Urothelium cell line (cell line): Measurements from ENCODE around the gene SREBF1.

Experiments
- DNase-seq: peaks from one replicate; pipeline ENCODE4 v3.0.0; 2011; ENCODE audit warnings: low spot score, mixed read lengths
- FAIRE-seq: peaks from 2 replicates; lab custom pipeline; 2011; peaks lifted over from hg19 to GRCh38; lab: Jason Lieb, UNC

The SREBF1 gene

DNA sequence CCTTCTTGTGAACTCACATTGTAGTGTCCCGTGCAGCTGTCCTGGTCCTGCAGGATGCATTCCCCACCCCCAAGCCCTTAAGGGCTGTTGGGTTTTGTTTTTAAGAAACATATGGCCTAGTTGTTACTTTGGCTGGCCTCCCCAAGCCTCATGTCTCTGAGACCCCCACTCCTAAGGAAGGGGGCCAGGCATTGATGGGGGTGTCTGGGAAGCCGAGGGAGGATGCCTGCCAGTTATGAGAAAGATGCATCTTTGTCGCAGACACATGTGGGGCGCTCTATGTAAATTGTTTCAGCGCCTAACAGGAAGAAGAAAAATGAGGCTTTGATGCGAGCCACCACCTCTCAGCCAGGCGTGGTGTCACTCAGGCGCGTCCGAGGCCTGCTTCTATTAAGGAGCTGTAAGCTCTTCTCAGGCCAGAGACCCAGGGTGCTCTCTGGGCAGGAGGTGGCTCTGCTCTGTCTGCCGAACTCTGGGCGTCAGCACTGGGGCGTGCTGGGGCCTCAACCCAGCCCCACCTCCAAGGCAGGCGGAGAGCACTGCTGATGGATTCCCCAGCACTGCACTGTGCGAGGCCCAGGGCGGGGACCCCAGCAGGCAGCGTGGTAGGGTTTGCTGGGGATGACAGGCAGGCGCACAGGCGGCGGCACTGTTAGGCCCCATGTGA is 70.6 kb downstream of the SREBF1 start:
- FAIRE-seq, result no peak

DNA sequence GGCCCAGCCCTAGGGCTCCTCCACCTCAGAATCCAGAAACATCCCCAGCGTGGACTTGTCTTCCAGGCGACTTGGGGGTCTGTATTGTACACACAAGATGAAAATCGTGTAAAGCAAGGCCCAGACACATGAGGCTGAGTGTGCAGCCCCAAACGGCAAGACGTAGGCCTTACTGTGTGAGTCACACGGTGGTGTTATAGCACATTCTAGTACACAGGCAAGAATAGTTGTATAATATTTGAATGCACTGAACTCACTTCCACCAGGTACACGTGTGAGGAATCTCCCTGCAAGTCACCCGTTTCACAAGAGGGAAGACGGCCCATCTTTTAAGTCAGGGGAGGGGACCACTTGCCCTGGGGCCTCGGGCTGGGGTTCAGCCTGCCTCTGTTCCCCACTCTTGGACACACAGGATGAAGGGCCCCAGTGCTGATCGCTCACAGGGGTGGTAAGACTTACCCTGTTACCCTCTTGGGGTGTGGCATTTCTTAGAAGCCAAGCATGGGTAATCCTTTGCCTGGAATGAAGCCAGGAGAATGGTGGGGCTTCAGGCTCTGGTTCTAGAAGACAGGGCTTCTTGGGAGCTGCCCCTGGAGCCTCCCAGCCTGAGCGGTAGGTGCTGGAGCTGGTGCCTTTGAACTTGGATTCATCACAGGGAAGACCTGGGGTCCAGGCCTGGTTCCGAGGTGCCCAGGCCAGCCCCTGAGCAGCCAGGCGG is 71.3 kb downstream of the SREBF1 start:
- DNase-seq (no peak), FAIRE-seq (no peak)

More for the DNA sequence above, 70.6 kb downstream of the SREBF1 start:
- DNase-seq, result no peak

DNA sequence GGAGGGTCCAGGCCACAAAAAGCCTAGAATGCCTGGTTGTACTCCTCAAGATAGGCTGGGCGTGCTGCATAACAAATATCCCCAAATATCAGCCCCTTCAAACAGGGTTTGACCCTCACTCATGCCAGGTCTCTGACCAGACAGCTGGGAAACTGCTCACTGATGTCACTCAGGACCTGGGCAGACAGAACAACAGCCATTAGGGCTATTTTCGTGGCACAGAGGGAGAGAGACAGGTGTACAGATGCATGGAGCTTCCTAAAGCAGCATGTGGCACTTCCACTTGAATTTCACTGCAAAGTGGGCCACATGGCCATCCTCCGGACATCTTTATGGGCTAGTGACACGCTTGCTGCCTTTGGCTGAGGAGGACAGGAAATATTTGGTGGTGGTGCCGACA is 73.1 kb downstream of the SREBF1 start:
- DNase-seq, result no peak
- FAIRE-seq, result no peak

DNA sequence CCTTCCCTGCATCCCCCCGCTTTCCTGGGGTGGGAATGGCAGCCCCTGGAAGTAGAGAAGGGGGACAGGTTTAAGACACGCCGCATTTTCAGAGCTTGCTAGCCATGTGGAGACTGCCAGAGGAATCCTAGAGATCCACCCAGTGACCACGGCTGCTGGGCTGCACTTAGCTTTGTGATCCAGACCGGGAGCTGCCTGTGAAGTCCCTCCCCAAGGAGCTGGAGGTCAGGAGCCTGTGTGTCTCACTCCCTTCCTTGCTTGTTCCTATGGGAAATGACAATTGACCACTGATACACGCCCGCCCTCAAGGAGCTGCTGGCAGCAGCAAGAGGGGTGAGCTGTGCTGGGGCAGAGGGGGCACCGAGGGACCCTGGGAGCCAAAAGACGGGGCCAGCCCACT is 73.7 kb downstream of the SREBF1 start:
- no peak for FAIRE-seq
- DNase-seq, result no peak

DNA sequence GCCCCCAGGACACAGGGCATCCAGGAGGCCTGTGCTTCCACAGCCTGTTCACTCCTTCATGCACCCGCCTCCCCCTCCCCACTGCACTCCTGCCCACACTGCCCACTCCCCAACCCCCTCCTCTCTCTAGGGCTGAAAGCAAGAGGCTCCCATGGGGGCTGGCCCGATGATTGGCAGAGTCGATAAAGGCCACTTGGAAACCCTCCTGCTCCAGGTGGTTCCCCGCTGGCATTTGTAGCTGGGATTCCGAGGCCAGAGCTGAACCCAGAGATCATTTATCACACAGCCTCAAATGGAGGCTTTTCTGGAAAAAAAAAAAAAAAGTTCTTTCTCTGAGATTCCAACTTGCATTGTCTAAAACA is 74.1 kb downstream of the SREBF1 start:
- DNase-seq (no peak), FAIRE-seq (no peak)
